HepG2 (cell line): ENCODE data around the gene SYCE3. TPM values are rescaled to one million over a fixed set of nuclear protein-coding genes. Genes with fewer than 3 reads are reported as not detected.

Experiments
- ARID3A ChIP-seq: IDR thresholded peaks from 2 replicates; pipeline ENCODE4 v1.6.1; 2012; ENCODE audit warnings: low read depth, low read length, improper control_type of control experiment
- HNF1B ChIP-seq: sonication (generic); formaldehyde crosslinking; IDR thresholded peaks from 2 replicates; pipeline ENCODE4 v1.5.1; 2020; ENCODE audit warnings: mild to moderate bottlenecking, moderate library complexity, missing genetic modification reagents
- MED13 ChIP-seq: sonication (generic); formaldehyde crosslinking; IDR thresholded peaks from 2 replicates; pipeline ENCODE4 v1.5.0; 2020; ENCODE audit warnings: missing genetic modification reagents
- SNAPC2 ChIP-seq: sonication (generic); formaldehyde crosslinking; IDR thresholded peaks from 2 replicates; pipeline ENCODE4 v1.8.1; 2022; ENCODE audit warnings: mild to moderate bottlenecking, missing genetic modification reagents
- ZNF687 ChIP-seq: sonication (generic); formaldehyde crosslinking; IDR thresholded peaks from 2 replicates; pipeline ENCODE4 v1.5.1; 2020; ENCODE audit warnings: mild to moderate bottlenecking, missing genetic modification reagents, moderate library complexity
- polyA plus RNA-seq, 8 experiments: library from polyadenylated mRNA; depleted of rRNA in 3 of 8; stranded (reverse) in 7 of 8; unstranded in 1 of 8; fragments of >200 nt; fragmentation: Illumina TruSeq in 4 of 8; extraction: Trizol in 4 of 8; gene quantifications; 2 replicates each; pipeline versions ENCODE4 v1.2.1 to v1.2.3, GENCODE V29; 2011 to 2016; ENCODE audit warnings: low read depth in 4 of 8, missing spikeins in 1 of 8, mixed read lengths in 1 of 8; ENCODE audit not compliant: insufficient read depth in 1 of 8
- total RNA-seq, 5 experiments: library from RNA; depleted of rRNA; stranded (reverse); fragments of >200 nt; fragmentation: Illumina TruSeq; extraction: Trizol; gene quantifications; 2 replicates each; pipeline ENCODE4 v1.2.3, GENCODE V29; 2016; ENCODE audit warnings: low read depth in 1 of 5

The SYCE3 gene
- total and polyA plus RNA-seq, 2 of the 13 experiments (the other 11 are each of a cell fraction or from before 2014, with no cell fraction given) = not detected

GRCh38 chr22:50531546-50531961, 31.2 kb downstream of the SYCE3 start (continued):
- peak; percentile 11 for TF ChIP-seq ZNF687
- no peak for TF ChIP-seq SNAPC2 (CRISPR knock-in tag)
- TF ChIP-seq HNF1B (CRISPR knock-in tag) = no peak
- no peak for TF ChIP-seq MED13
- no peak for TF ChIP-seq ARID3A
